BJ (cell line): ENCODE results near the gene VEGFA. TPM values are rescaled to one million over a fixed set of nuclear protein-coding genes. Genes with fewer than 3 reads are reported as not detected.

Source experiments
- CTCF ChIA-PET: fragments of 350-600 bp; formaldehyde crosslinking; extraction: SDS; loops from one replicate; lab custom pipeline; 2021; ENCODE audit warnings: antibody characterized with exemption, inconsistent platforms; lab: Yijun Ruan, JAX
- POLR2A ChIA-PET: fragments of 300-600 bp; sonication (Branson Sonifier 250); formaldehyde crosslinking; extraction: SDS; loops from one replicate; lab custom pipeline; 2021; ENCODE audit warnings: antibody characterized with exemption; lab: Charles Lee
- DNase-seq: peaks from one replicate; pipeline ENCODE4 v3.0.0-alpha.2; 2011; ENCODE audit warnings: low read depth
- H3K27me3 ChIP-seq: 2 replicates; pipeline ENCODE4 v1.6.0; 2011; ENCODE audit warnings: low read length; ENCODE audit not compliant: control insufficient read depth, insufficient read depth
- H3K36me3 ChIP-seq: 2 replicates; pipeline ENCODE4 v1.5.1; 2011; ENCODE audit warnings: low read length; ENCODE audit not compliant: control insufficient read depth, insufficient read depth
- H3K4me3 ChIP-seq: 2 replicates; pipeline ENCODE4 v1.5.1; 2011; ENCODE audit warnings: low read depth, mild to moderate bottlenecking, control low read depth, low read length
- polyA plus RNA-seq: library from polyadenylated mRNA; depleted of rRNA; stranded (reverse); fragments of >200 nt; gene quantifications from 2 replicates; pipeline ENCODE4 v1.2.3, GENCODE V29; 2011
- TF ChIP-seq, protein P1 (sequence below): IDR thresholded peaks from 2 replicates; pipeline ENCODE4 v1.5.1; 2011; ENCODE audit warnings: low read depth, mild to moderate bottlenecking, control low read depth, inconsistent platforms, low read length, moderate library complexity; ENCODE audit not compliant: insufficient read depth

Gene VEGFA
- polyA plus RNA-seq, 1 experiment = 357 TPM

- Histone ChIP-seq H3K36me3 (no peaks in the 10 kb centered on the region), H3K27me3 (0 out of 2 replicates have a peak, but pooled peaks cover 1% of the 10 kb centered on the region), H3K4me3 (no peak overlapping the region)
- POLR2A ChIA-PET = no interaction called here
- CTCF ChIA-PET = interaction anchor here (1.0 to 2.0 kb wide), 3 partner anchors 13 to 342 kb away, joined by 3 to 6 read pairs (median 4); no protein-coding TSS in a partner anchor
- TF ChIP-seq, protein P1, sequence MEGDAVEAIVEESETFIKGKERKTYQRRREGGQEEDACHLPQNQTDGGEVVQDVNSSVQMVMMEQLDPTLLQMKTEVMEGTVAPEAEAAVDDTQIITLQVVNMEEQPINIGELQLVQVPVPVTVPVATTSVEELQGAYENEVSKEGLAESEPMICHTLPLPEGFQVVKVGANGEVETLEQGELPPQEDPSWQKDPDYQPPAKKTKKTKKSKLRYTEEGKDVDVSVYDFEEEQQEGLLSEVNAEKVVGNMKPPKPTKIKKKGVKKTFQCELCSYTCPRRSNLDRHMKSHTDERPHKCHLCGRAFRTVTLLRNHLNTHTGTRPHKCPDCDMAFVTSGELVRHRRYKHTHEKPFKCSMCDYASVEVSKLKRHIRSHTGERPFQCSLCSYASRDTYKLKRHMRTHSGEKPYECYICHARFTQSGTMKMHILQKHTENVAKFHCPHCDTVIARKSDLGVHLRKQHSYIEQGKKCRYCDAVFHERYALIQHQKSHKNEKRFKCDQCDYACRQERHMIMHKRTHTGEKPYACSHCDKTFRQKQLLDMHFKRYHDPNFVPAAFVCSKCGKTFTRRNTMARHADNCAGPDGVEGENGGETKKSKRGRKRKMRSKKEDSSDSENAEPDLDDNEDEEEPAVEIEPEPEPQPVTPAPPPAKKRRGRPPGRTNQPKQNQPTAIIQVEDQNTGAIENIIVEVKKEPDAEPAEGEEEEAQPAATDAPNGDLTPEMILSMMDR = no peak
- DNase-seq = no peak
Observed at GRCh38 chr6:43736211-43736786, 33.7 kb upstream of the VEGFA start.

- TF ChIP-seq, protein P1 = no peak
- H3K36me3 ChIP-seq = no peaks in the 10 kb centered on the region
- ChIA-PET CTCF (interaction anchor here (1.1 to 1.7 kb wide), 2 partner anchors 13 to 342 kb away, joined by 3 to 6 read pairs; no protein-coding TSS in a partner anchor), POLR2A (no interaction called here)
- H3K4me3 ChIP-seq = no peak overlapping the region
- no peak for DNase-seq
- H3K27me3 ChIP-seq = 0 out of 2 replicates have a peak, but pooled peaks cover 1% of the 10 kb centered on the region
Observed at GRCh38 chr6:43736844-43737243, 33.2 kb upstream of the VEGFA start.

DNA sequence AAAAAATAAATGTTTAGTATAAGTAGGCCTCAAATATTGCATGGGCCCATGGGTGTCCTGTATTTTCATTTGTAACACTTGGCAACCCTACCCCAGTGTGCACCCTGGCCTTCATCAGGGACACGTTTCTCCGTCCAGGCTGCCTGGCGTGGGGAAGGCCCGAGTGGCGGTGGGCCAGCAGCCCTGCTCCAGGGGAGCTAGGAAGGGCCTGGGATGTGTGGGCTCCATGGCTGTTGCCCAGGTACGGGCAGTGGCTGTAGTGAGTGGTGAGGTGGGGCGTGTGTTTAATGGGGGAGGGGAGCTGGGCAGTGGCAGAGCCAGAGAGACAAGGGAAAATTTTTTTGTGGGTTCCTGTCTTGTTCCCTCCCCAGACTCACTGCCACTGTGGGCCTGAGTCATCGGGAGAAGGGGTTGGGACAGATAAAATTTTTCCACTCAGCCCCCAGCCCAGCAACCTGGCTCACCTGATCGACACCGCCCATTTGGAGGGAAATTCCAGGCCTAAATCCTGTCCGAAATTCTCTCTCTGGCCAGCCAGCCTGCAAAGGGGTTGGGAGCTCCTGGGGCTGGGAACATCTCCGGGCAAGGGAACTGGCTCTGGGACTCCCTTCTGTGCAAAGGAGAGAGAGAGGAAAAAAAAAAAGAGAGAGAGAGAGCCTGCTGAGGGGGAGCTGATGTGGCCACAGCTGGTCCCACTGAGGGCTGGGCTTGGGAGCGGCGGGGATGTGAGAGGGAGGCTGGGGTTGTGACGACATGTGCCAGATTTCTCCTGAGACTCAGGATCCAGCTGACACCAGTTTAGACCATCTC, 32.5 kb upstream of the VEGFA start:
- H3K36me3 ChIP-seq = no peaks in the 10 kb centered on the region
- ChIA-PET POLR2A (no interaction called here), CTCF (interaction anchor here (0.7 to 1.7 kb wide), 3 partner anchors 13 to 500 kb away, joined by 3 to 6 read pairs (median 3); no protein-coding TSS in a partner anchor)
- no peak for DNase-seq
- H3K4me3 ChIP-seq = no peak overlapping the region
- TF ChIP-seq, protein P1 = no peak
- 0 out of 2 replicates have a peak, but pooled peaks cover 1% of the 10 kb centered on the region for H3K27me3 ChIP-seq

- TF ChIP-seq, protein P1 = no peak
- Histone ChIP-seq H3K36me3 (no peaks in the 10 kb centered on the region), H3K27me3 (peaks cover 2% of the 10 kb centered on the region; the same call in 1 of the 2 replicates), H3K4me3 (no peak overlapping the region)
- POLR2A ChIA-PET = no interaction called here
- CTCF ChIA-PET = no interaction called here
- DNase-seq = no peak
Observed at GRCh38 chr6:43738267-43738676, 31.7 kb upstream of the VEGFA start.
